ENCODE measurements around the gene ARHGEF3.
"Not testable (repeated sequence)": the region's sequence is repeated elsewhere in the genome, so short reads cannot be mapped to it uniquely, and the experiment has no call there.

Gene ARHGEF3

GRCh38 chr3:56764904-56765547, 36.7 kb downstream of the ARHGEF3 start:
- DNase-seq = no peak

GRCh38 chr3:56764184-56764583, 37.6 kb downstream of the ARHGEF3 start:
- DNase-seq = no peak

GRCh38 chr3:56763233-56763632, 38.5 kb downstream of the ARHGEF3 start:
- peak; percentile 23 for DNase-seq

DNA sequence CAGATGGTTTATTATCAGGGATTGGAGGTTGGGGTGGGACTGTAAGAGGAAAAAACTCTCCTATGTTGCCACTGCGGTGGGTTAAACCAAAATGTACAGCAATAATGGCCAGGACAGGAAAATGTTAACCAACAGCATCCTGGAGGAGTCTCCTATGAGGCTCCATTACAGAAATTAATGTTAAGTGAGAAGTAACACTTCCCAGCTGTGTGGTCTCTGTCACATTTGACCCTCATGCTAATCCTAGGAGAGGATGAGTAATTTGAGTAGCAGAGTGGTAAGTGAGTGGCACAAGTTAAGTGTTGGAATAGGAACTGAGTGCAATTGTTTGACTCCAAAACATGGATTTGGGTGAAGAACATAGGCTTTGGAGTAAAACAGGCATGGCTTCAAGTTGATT, 39.0 kb downstream of the ARHGEF3 start:
- no peak for DNase-seq

GRCh38 chr3:56761887-56762651, 39.7 kb downstream of the ARHGEF3 start:
- DNase-seq = no peak

DNA sequence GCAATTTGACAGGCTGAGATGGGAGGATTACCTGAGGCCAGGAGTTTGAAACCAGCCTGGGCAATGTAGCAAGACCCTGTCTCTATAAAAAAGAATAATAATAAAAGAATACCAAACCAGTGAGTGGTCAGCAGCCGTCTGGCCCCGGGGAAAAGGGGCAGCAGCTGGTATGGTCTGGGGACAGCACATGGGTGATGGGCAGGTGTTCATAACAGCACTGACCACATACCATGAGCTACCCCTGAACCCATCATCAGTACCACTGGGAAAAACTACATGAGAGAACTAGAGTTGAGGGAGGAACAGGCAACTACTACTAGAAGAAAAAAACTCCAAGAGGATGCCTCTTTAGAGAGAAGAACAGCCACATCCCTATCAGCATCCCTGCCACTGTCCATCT, 40.7 kb downstream of the ARHGEF3 start:
- no peak for DNase-seq

GRCh38 chr3:56759532-56759931, 42.2 kb downstream of the ARHGEF3 start:
- DNase-seq = no peak

DNA sequence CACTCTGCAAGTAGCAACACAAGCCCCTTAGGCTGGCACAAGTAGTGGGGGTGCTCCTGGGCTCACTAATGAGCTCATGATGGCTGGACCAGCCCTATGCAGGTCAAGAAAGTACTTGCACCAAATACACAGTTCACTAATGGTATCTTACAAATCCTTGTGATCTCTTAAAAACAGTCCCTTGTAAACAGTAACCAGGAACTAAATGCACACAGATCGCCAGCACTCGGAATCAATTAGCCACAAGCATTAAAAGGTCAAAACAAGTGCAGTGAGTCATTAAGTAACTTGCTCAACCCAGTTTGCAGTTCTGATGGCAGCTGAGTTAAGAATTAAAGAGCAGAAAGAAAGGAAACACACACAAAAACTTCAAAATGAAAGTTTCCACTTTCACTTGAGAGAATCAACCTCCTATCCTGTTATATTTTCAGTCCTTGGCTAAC, 43.2 kb downstream of the ARHGEF3 start:
- peak; percentile 4 for DNase-seq

GRCh38 chr3:56758042-56758441, 43.7 kb downstream of the ARHGEF3 start:
- not testable (repeated sequence) for DNase-seq

GRCh38 chr3:56754741-56755417, 46.9 kb downstream of the ARHGEF3 start:
- DNase-seq = peak; percentile 72

- no peak for DNase-seq
These were observed 48.4 kb downstream of the ARHGEF3 start for GRCh38 chr3:56753206-56753820.

DNA sequence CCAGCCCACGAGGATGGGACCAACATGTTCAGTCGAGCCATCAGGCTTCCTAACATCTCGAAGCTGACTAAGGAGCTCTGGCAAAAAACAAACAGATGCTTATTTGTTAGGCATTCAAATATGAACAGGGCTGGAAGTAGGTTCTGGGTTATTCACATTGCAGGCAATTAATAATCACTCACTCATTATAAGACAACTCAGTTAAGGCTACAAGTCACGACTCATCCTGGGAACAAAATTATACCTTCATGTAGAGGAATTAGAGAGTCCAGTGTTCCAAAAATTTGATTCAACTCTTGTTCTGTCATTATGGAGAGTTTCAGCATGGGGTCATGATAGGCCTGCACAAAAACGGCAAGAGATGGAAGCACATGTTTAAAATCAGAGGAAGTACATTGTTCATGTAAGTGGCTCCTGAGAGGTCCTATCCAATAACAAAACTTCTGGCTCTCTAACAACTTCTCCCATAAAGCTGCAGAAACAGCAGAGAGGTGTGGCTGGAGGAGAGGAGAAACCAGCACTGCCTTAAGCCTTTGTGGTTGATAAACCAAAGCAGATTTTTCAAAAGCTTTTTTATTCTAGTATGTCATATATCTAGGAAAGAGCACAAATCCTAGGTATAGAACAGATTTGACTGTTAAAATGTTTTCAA, 50.6 kb downstream of the ARHGEF3 start:
- DNase-seq = no peak

DNA sequence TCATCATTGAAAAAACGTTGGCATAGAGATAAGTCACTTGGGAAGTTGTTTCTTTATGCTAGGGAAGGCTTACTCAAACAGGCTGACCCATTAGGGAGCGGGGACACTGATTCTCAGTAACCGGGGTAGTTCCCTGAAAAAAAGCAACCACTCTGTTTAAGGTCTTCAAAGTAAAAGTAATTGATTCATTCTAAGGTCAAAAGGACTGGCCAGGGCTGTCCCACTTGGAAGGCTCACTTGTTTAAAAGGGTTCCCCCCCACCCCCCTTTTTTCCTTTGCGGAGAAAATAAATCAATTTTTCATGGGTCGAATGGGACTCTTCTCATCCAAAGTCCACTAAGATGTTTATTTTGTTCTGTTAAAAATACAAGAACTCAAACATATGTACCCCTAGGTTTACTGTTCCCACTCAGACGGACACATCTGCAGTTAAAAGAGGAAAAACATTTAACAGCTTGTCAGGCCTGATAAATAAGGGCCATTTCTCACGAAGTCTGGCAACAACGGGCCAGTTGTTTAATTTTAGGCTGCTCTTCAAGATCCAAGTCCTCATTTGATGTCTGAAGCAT, 53.0 kb downstream of the ARHGEF3 start:
- DNase-seq = no peak

DNA sequence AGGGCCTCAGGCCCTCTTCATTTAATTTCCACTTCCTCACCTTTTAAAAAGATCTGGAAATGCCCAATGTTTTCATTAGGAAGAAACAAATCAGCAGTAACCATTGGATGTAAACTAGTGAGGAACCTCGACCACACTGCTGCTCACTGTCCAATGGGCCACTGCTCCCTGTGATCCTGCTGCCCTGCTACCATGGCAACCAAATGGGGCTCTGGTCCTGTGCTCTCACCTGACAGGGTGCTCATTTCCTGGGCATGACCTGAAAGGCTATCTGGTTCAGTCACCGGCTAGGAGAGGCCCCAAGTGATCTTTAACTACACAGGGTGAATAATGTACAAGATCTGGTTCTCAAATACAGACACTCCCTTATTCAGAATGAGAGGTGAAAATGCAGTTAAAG, 54.6 kb downstream of the ARHGEF3 start:
- DNase-seq = no peak

GRCh38 chr3:56744016-56744415, 57.7 kb downstream of the ARHGEF3 start:
- DNase-seq = no peak

- no peak for DNase-seq
These were observed 58.9 kb downstream of the ARHGEF3 start for GRCh38 chr3:56742887-56743286.

DNA sequence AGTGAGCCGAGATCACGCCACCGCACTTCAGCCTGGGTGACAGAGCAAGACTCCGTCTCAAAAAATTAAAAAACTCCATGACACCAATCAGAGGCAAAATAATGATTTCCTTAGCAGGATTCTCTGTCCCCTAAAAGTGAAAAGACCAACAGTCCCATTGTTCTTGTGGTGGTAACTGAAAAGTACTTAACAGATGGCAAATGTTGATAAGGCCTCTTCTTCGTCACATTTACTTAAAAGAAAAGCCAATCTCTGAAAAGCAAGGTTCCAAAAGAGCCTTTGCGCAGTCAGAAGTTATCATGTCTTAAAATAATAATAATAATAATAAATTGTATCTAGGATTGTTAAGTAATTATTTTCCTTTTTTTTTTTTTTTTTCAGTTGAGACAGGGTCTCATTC, 62.7 kb downstream of the ARHGEF3 start:
- DNase-seq = no peak

DNA sequence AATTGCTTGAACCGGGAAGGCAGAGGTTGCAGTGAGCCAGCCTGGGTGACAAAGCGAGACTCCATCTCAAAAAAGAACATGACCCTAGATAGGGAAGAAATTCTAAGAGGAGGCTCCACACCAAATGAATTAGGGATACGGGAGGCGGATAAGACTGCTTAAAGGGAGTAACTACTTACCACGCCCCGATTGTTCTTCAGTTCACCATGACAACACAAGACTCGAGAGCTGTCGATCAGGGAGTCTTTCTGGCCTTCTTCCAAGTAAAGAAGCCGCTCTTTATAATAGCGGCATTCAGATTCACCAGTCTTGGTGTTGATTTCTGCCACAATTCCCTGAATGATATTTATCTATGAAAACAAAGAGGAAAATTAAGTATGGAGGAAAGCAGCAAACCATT, 64.7 kb downstream of the ARHGEF3 start:
- no peak for DNase-seq

- no peak for DNase-seq
These were observed 69.6 kb downstream of the ARHGEF3 start for GRCh38 chr3:56732109-56732508.

DNA sequence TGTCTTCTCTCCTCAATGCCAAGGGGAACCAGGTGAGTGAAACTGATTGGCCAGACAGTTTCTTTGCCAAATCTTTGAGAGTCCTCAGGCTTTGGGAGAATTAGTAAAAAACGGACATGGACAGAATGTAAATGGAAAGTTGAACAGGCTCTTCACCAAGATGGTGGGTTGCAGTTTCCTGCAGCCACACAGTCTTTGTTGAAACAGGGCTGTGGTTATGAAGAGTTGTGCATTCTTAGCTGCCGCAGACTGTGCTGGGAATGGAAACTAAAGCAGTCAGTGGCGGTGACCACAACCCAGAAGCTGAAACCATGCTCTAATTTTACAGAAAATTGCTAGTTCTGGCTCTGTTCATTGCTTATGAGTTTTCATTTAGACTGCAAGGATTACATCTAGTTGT, 76.6 kb downstream of the ARHGEF3 start:
- no peak for DNase-seq

- no peak for DNase-seq
These were observed 77.1 kb downstream of the ARHGEF3 start for GRCh38 chr3:56724676-56725075.

DNA sequence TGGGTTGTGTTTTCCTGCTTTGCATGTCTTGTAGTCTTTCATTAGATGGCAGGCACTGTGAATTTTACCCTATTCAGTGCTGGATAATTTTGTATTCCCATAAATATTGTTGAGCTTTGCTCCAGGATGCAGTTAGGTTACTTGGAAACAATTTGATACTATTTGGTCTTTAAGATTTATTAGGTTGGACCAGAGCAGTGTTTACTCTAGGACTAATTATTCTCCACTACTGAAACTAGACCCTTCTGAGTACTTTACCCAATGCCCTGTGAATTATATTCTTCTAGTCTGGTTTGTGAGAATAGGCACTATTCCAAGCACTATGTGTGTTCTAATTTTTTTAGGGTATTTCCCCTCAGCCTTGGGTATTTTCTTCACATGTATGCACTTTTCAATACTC, 80.9 kb downstream of the ARHGEF3 start:
- peak; percentile 12 for DNase-seq

DNA sequence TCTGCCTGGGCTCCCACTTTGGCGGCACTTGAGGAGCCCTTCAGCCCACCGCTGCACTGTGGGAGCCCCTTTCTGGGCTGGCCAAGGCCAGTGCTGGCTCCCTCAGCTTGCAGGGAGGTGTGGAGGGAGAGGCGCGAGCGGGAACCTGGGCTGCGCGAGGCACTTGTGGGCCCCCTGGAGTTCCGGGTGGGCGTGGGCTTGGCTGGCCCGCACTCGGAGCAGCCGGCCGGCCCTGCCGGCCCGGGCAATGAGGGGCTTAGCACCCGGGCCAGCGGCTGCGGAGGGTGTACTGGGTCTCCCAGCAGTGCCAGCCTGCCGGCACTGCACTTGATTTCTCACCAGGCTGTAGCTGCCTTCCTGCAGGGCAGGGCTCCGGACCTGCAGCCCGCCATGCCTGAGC, 82.9 kb downstream of the ARHGEF3 start:
- not testable (repeated sequence) for DNase-seq

All from NCI-H69 (cell line).